ENCODE data around the gene TMCC1.

DNA sequence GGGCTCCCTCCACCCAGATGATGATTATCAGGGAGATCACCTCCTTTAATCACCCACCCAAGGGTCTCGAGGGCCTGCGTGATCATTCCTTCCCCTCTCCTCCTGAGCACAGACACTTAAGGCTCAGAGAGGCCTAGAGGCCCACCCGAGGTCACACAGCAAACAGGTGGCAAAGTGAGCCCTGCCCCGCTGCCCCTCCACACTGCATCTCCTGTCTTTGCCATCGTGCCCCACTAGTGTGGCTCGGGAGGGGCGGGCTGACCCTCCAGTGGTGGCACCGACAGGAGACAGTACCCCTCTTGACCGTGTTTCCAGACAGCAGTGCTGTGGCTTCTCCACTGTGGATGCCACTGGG lies 282.1 kb downstream of the TMCC1 start:
- TF ChIP-seq POLR2A (IDR thresholded peaks at IDR 0.05; ENCODE audit: low read length), result no peak
- TF ChIP-seq GATA1 (IDR thresholded peaks at IDR 0.05; ENCODE audit: low read depth, low read length), result no peak
